Endometrial microvascular endothelial cells (primary cell): Measurements from ENCODE around the gene SRCAP. TPM values are rescaled to one million over a fixed set of nuclear protein-coding genes. Genes with fewer than 3 reads are reported as not detected.

Experiments used
- in situ Hi-C: cut with HindIII; loops from 2 replicates; pipeline ENCODE4 v1.10.0; 2017; ENCODE audit warnings: low sequenced_read_pairs, low pct_unique_long_range_greater_than_20kb; ENCODE audit errors: inconsistent ontology term
- total RNA-seq: library from RNA; depleted of rRNA; stranded (reverse); fragments of >200 nt; gene quantifications from one replicate; pipeline ENCODE4 v1.2.3, GENCODE V29; 2015; ENCODE audit errors: inconsistent ontology term

Gene SRCAP
- total RNA-seq, 1 donor from 2014 or later: 10.2 TPM

- in situ Hi-C loops: no loop called here
Measured at GRCh38 chr16:30662449-30662848, 36.5 kb upstream of the SRCAP start.

- in situ Hi-C loops: no loop called here
Measured at GRCh38 chr16:30663038-30663437, 35.9 kb upstream of the SRCAP start.

- in situ Hi-C loops: no loop called here
Measured at GRCh38 chr16:30663820-30664219, 35.2 kb upstream of the SRCAP start.

GRCh38 chr16:30664616-30665109, 34.3 kb upstream of the SRCAP start:
- in situ Hi-C loops: no loop called here

GRCh38 chr16:30665155-30665829, 33.7 kb upstream of the SRCAP start:
- in situ Hi-C loops: no loop called here

- in situ Hi-C loops: no loop called here
Measured at GRCh38 chr16:30665830-30666190, 33.2 kb upstream of the SRCAP start.

GRCh38 chr16:30666681-30667080, 32.3 kb upstream of the SRCAP start:
- in situ Hi-C loops: no loop called here

- in situ Hi-C loops: no loop called here
Measured at GRCh38 chr16:30667361-30667905, 31.5 kb upstream of the SRCAP start.

- in situ Hi-C loops: no loop called here
Measured at GRCh38 chr16:30668393-30668792, 30.6 kb upstream of the SRCAP start.

GRCh38 chr16:30669026-30669902, 29.7 kb upstream of the SRCAP start:
- in situ Hi-C loops: no loop called here

GRCh38 chr16:30669903-30670824, 28.8 kb upstream of the SRCAP start:
- in situ Hi-C loops: no loop called here

GRCh38 chr16:30675143-30675542, 23.8 kb upstream of the SRCAP start:
- in situ Hi-C loops: no loop called here

GRCh38 chr16:30677931-30678585, 20.9 kb upstream of the SRCAP start:
- in situ Hi-C loops: no loop called here

GRCh38 chr16:30678586-30678970, 20.4 kb upstream of the SRCAP start:
- in situ Hi-C loops: no loop called here

GRCh38 chr16:30680326-30680725, 18.6 kb upstream of the SRCAP start:
- in situ Hi-C loops: no loop called here

- in situ Hi-C loops: no loop called here
Measured at GRCh38 chr16:30688701-30689100, 10.3 kb upstream of the SRCAP start.

GRCh38 chr16:30691907-30692306, 7.1 kb upstream of the SRCAP start:
- in situ Hi-C loops: no loop called here

- in situ Hi-C loops: no loop called here
Measured at GRCh38 chr16:30692396-30693064, 6.4 kb upstream of the SRCAP start.
